Right atrium auricular region (tissue), 2 donors: ENCODE measurements around the gene FASLG. TPM values are rescaled to one million over a fixed set of nuclear protein-coding genes. Genes with fewer than 3 reads are reported as not detected.

ENCODE experiments used
- DNase-seq: peaks from one replicate; pipeline ENCODE4 v3.0.0-alpha.2; 2019; ENCODE audit warnings: low spot score
- H3K27ac ChIP-seq, 2 donors: fragments of 200-600 bp; sonication (generic); 1 replicate in 1 of 2; 2 replicates in 1 of 2; pipeline ENCODE4 v1.5.1; 2016 to 2019
- H3K27me3 ChIP-seq, 2 donors: fragments of 200-600 bp; sonication (generic); one replicate each; pipeline versions ENCODE4 v1.5.1 to v1.6.0; 2017 to 2019
- H3K36me3 ChIP-seq: fragments of 200-600 bp; sonication (generic); one replicate; pipeline ENCODE4 v1.5.1; 2016
- H3K4me1 ChIP-seq, 2 donors: fragments of 200-600 bp; sonication (generic); one replicate each; pipeline versions ENCODE4 v1.5.1 to v1.6.0; 2017 to 2019
- H3K4me3 ChIP-seq, 2 donors: fragments of 200-600 bp; sonication (generic); 1 replicate in 1 of 2; 2 replicates in 1 of 2; pipeline ENCODE4 v1.5.1; 2017 to 2019; ENCODE audit warnings: mild to moderate bottlenecking in 1 of 2, moderate library complexity in 1 of 2
- H3K9me3 ChIP-seq, 2 donors: fragments of 200-600 bp; sonication (generic); one replicate each; pipeline ENCODE4 v1.5.1; 2019
- total RNA-seq, 2 donors: library from RNA; depleted of rRNA; stranded (reverse); fragments of >200 nt; gene quantifications; one replicate each; pipeline ENCODE4 v1.1.0, GENCODE V29; 2016
- TF ChIP-seq, protein P1 (sequence below), 2 donors: fragments of 200-600 bp; sonication (generic); IDR thresholded peaks; one replicate each; pipeline ENCODE4 v1.5.1; 2019; ENCODE audit warnings: antibody characterized with exemption in 2 of 2

The FASLG gene
- total RNA-seq, 2 donors from 2014 or later, result not detected

- H3K4me1 ChIP-seq, result no peaks in the 10 kb centered on the region
- no peak for DNase-seq
- no peaks in the 10 kb centered on the region for H3K9me3 ChIP-seq
- no peaks in the 10 kb centered on the region for H3K36me3 ChIP-seq
- H3K27me3 ChIP-seq, result no peaks in the 10 kb centered on the region
- H3K27ac ChIP-seq, result no peak overlapping the region
- H3K4me3 ChIP-seq, result no peak overlapping the region
- TF ChIP-seq, protein P1, sequence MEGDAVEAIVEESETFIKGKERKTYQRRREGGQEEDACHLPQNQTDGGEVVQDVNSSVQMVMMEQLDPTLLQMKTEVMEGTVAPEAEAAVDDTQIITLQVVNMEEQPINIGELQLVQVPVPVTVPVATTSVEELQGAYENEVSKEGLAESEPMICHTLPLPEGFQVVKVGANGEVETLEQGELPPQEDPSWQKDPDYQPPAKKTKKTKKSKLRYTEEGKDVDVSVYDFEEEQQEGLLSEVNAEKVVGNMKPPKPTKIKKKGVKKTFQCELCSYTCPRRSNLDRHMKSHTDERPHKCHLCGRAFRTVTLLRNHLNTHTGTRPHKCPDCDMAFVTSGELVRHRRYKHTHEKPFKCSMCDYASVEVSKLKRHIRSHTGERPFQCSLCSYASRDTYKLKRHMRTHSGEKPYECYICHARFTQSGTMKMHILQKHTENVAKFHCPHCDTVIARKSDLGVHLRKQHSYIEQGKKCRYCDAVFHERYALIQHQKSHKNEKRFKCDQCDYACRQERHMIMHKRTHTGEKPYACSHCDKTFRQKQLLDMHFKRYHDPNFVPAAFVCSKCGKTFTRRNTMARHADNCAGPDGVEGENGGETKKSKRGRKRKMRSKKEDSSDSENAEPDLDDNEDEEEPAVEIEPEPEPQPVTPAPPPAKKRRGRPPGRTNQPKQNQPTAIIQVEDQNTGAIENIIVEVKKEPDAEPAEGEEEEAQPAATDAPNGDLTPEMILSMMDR (IDR thresholded peaks at IDR 0.05), result no peak
These were observed 20.7 kb upstream of the FASLG start for GRCh38 chr1:172638249-172638648.

- H3K9me3 ChIP-seq, result no peaks in the 10 kb centered on the region
- TF ChIP-seq, protein P1 (IDR thresholded peaks at IDR 0.05), result no peak
- no peaks in the 10 kb centered on the region for H3K36me3 ChIP-seq
- no peak overlapping the region for H3K4me3 ChIP-seq
- no peaks in the 10 kb centered on the region for H3K4me1 ChIP-seq
- H3K27me3 ChIP-seq, result no peaks in the 10 kb centered on the region
- no peak for DNase-seq
- no peak overlapping the region for H3K27ac ChIP-seq
These were observed 19.7 kb upstream of the FASLG start for GRCh38 chr1:172638885-172639831.

DNA sequence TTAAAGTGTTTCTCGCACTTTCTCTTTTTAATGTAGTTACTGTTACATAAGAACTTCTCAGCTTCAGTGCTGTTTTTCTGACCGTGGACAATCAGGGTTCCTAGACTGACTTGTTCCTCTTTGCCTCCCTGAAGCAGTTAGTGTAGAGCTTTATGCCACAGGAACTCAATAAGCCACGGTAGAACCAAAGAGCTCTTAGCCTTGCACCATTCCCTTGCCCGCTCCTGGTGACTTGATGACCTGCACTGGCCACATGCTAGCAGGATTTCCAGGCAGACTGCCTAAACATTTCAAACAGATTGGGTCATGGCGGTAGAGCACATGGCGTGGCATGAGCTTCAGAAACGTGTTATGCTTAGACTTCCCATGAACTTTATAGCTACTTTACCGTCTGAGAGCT lies 18.8 kb upstream of the FASLG start:
- no peaks in the 10 kb centered on the region for H3K36me3 ChIP-seq
- no peaks in the 10 kb centered on the region for H3K9me3 ChIP-seq
- no peaks in the 10 kb centered on the region for H3K27me3 ChIP-seq
- no peak overlapping the region for H3K4me3 ChIP-seq
- TF ChIP-seq, protein P1 (IDR thresholded peaks at IDR 0.05), result no peak
- DNase-seq, result no peak
- H3K4me1 ChIP-seq, result no peaks in the 10 kb centered on the region
- no peak overlapping the region for H3K27ac ChIP-seq

GRCh38 chr1:172641492-172641891 lies 17.4 kb upstream of the FASLG start:
- Histone ChIP-seq H3K9me3 (no peaks in the 10 kb centered on the region), H3K27ac (no peak overlapping the region), H3K4me3 (no peak overlapping the region), H3K36me3 (no peaks in the 10 kb centered on the region), H3K27me3 (no peaks in the 10 kb centered on the region), H3K4me1 (no peaks in the 10 kb centered on the region)
- TF ChIP-seq, protein P1 (IDR thresholded peaks at IDR 0.05), result no peak
- DNase-seq, result no peak

DNA sequence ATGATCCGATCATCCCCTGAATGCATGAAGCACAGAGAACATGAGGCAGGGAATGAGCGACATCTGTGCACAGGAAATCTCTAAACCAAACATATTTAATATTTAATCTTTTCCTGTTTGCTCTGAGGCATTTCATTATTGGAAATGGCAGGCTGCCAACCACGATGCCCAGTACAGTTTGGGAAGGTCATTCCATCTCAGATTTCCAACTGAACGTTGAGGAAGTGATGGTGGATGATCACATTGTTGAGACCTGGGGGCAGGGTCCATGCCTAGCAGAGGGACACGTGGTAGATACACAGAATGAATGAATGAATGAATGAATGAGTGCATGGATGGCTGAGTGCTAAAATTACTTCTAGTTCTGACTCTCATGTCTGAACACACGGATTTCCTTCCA lies 15.9 kb upstream of the FASLG start:
- no peak for DNase-seq
- Histone ChIP-seq H3K4me3 (no peak overlapping the region), H3K27me3 (no peaks in the 10 kb centered on the region), H3K36me3 (no peaks in the 10 kb centered on the region), H3K27ac (no peak overlapping the region), H3K4me1 (no peaks in the 10 kb centered on the region), H3K9me3 (no peaks in the 10 kb centered on the region)
- TF ChIP-seq, protein P1 (IDR thresholded peaks at IDR 0.05), result no peak
